ENCODE results near the gene CNTFR. TPM values are rescaled to one million over a fixed set of nuclear protein-coding genes. Genes with fewer than 3 reads are reported as not detected.

CNTFR gene
- total and polyA plus RNA-seq, 2 experiments from 2014 or later: 0.73 to 1.9 TPM

GRCh38 chr9:34571481-34571810 is 18.1 kb downstream of the CNTFR start (continued):
- TF ChIP-seq ZNF462 (CRISPR knock-in tag; IDR thresholded peaks at IDR 0.05): no peak
- no peak for TF ChIP-seq JUNB (IDR thresholded peaks at IDR 0.05; ENCODE audit: unreplicated experiment)
- no peak for TF ChIP-seq REST (IDR thresholded peaks at IDR 0.05; ENCODE audit: unreplicated experiment)
- no peak for TF ChIP-seq EZH2phosphoT487 (IDR thresholded peaks at IDR 0.05; ENCODE audit: unreplicated experiment)

- DNase-seq (ENCODE audit: low spot score): no peak
- Histone ChIP-seq H4K20me1 (replicated peaks; ENCODE audit: insufficient read depth) (no peaks in the 10 kb centered on the region), H3K79me2 (replicated peaks; ENCODE audit: insufficient read depth) (no peaks in the 10 kb centered on the region), H3K36me3 (ENCODE audit: insufficient read depth) (no peaks in the 10 kb centered on the region), H3K4me1 (ENCODE audit: insufficient read depth) (peaks cover 19% of the 10 kb centered on the region), H3K27me3 (ENCODE audit: insufficient read depth) (peaks cover 6% of the 10 kb centered on the region), H3F3A (replicated peaks; ENCODE audit: low read depth) (no peaks in the 10 kb centered on the region), H2AFZ (no peak overlapping the region; the same call in 1 of the 2 replicates), H3K9me2 (ENCODE audit: insufficient read depth) (no peaks in the 10 kb centered on the region), H3K4me3 (no peak overlapping the region), H3K27ac (ENCODE audit: low read depth) (no peak overlapping the region), H3K4me2 (no peak overlapping the region)
- Mint-ChIP-seq H3K4me3 (no peak overlapping the region), H3K36me3 (ENCODE audit: low read depth) (no peaks in the 10 kb centered on the region; the same call in 2 of the 3 replicates), H3K9me3 (no peaks in the 10 kb centered on the region; the same call in 2 of the 3 replicates), H3K4me1 (peaks cover 45% of the 10 kb centered on the region), H3K27ac (no peak overlapping the region), H3K27me3 (ENCODE audit: insufficient read depth, low read depth, poor library complexity) (peaks cover 25% of the 10 kb centered on the region)
- ATAC-seq: no peak
- TF ChIP-seq JUNB (IDR thresholded peaks at IDR 0.05; ENCODE audit: unreplicated experiment): no peak
- no peak for TF ChIP-seq CREB1 (CRISPR knock-in tag; IDR thresholded peaks at IDR 0.05; ENCODE audit: low read depth)
- TF ChIP-seq EZH2phosphoT487 (IDR thresholded peaks at IDR 0.05; ENCODE audit: unreplicated experiment): no peak
- TF ChIP-seq EZH2 (IDR thresholded peaks at IDR 0.05; ENCODE audit: low read depth, unreplicated experiment): no peak
- no peak for TF ChIP-seq REST (IDR thresholded peaks at IDR 0.05; ENCODE audit: unreplicated experiment)
- no peak for TF ChIP-seq POLR2AphosphoS5 (IDR thresholded peaks at IDR 0.05; ENCODE audit: low read depth)
- TF ChIP-seq NANOG (IDR thresholded peaks at IDR 0.05; ENCODE audit: borderline replicate concordance): no peak
- no peak for TF ChIP-seq ETS1 (IDR thresholded peaks at IDR 0.05)
Measured at GRCh38 chr9:34570809-34571480, 18.6 kb downstream of the CNTFR start.

Data from GM23338 (cell line).